Measurements from ENCODE around the gene IRX2.

Gene IRX2

GRCh38 chr5:2746561-2747032, 4.9 kb downstream of the IRX2 start:
- no peak for TF ChIP-seq CTCF (IDR thresholded peaks at IDR 0.05; ENCODE audit: low read depth, low read length)
- no peaks in the 10 kb centered on the region for H3K9me3 ChIP-seq
- no peak overlapping the region for H3K4me3 ChIP-seq (ENCODE audit: low read depth, low read length)
- no peaks in the 10 kb centered on the region for H3K36me3 ChIP-seq
- DNase-seq: no peak
- peaks cover 9% of the 10 kb centered on the region; the same call in 1 of the 2 replicates for H3K27me3 ChIP-seq
- no peaks in the 10 kb centered on the region for H3K4me1 ChIP-seq

- DNase-seq: no peak
- H3K27me3 ChIP-seq: peaks cover 18% of the 10 kb centered on the region
- TF ChIP-seq CTCF (IDR thresholded peaks at IDR 0.05; ENCODE audit: low read depth, low read length): no peak
- no peaks in the 10 kb centered on the region for H3K9me3 ChIP-seq
- no peaks in the 10 kb centered on the region for H3K36me3 ChIP-seq
- no peak overlapping the region for H3K4me3 ChIP-seq (ENCODE audit: low read depth, low read length)
- no peaks in the 10 kb centered on the region for H3K4me1 ChIP-seq
Observed at GRCh38 chr5:2744485-2744884, 7.0 kb downstream of the IRX2 start.

- no peak for TF ChIP-seq CTCF (IDR thresholded peaks at IDR 0.05; ENCODE audit: low read depth, low read length)
- Histone ChIP-seq H3K4me1 (no peaks in the 10 kb centered on the region), H3K9me3 (no peaks in the 10 kb centered on the region), H3K4me3 (ENCODE audit: low read depth, low read length) (no peak overlapping the region), H3K36me3 (no peaks in the 10 kb centered on the region), H3K27me3 (peaks cover 18% of the 10 kb centered on the region)
- no peak for DNase-seq
Observed at GRCh38 chr5:2742921-2743679, 8.4 kb downstream of the IRX2 start.

- no peak for TF ChIP-seq CTCF (IDR thresholded peaks at IDR 0.05; ENCODE audit: low read depth, low read length)
- no peaks in the 10 kb centered on the region for H3K9me3 ChIP-seq
- no peaks in the 10 kb centered on the region for H3K36me3 ChIP-seq
- H3K4me3 ChIP-seq (ENCODE audit: low read depth, low read length): no peak overlapping the region
- peaks cover 18% of the 10 kb centered on the region for H3K27me3 ChIP-seq
- no peaks in the 10 kb centered on the region for H3K4me1 ChIP-seq
- DNase-seq: no peak
Observed at GRCh38 chr5:2741956-2742355, 9.5 kb downstream of the IRX2 start.

- Histone ChIP-seq H3K36me3 (no peaks in the 10 kb centered on the region), H3K4me1 (no peaks in the 10 kb centered on the region), H3K4me3 (ENCODE audit: low read depth, low read length) (no peak overlapping the region), H3K27me3 (peaks cover 18% of the 10 kb centered on the region), H3K9me3 (no peaks in the 10 kb centered on the region)
- no peak for DNase-seq
- TF ChIP-seq CTCF (IDR thresholded peaks at IDR 0.05; ENCODE audit: low read depth, low read length): no peak
Observed at GRCh38 chr5:2740876-2741555, 10.5 kb downstream of the IRX2 start.
